ENCODE results near the gene CA6.
"Not testable (repeated sequence)": the region's sequence is repeated elsewhere in the genome, so short reads cannot be mapped to it uniquely, and the experiment has no call there.

Gene CA6

DNA sequence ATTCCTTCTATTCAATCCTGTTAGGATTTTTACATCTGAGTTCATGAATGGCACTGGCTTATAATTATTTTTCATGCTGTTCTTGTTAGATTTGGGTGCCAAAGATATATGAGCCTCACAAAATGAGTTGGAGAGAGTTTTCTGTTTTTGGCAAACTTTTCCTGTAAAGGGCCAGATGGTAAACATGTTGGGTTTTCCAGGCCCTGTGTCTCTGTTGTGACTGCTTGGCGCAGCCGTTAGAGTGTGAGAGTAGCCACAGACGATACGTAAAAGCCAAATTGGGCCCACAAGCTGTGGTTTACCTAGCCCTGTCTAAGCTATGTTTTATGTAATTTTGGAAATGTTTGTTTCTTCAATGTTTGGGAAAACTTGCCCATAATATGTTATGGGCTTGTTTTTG is 15.6 kb upstream of the CA6 start:
- no peak for DNase-seq

DNA sequence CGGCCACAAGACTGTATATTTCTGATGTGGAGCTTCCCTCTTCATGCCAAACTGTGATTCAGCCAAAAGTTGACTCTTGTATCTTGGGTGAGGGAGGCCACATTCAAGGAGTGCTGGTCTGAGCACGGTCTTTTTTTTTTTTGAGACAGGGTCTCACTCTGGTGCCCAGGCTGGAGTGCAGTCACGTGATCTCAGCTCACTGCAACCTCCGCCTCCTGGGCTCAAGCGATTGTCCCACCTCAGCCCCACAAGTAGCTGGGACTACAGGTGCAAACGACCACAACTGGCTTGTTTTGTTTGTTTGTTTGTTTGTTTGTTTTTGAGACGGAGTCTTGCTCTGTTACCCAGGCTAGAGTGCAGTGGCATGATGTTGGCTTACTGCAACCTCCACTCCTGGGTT is 8.6 kb upstream of the CA6 start:
- DNase-seq: not testable (repeated sequence)

DNA sequence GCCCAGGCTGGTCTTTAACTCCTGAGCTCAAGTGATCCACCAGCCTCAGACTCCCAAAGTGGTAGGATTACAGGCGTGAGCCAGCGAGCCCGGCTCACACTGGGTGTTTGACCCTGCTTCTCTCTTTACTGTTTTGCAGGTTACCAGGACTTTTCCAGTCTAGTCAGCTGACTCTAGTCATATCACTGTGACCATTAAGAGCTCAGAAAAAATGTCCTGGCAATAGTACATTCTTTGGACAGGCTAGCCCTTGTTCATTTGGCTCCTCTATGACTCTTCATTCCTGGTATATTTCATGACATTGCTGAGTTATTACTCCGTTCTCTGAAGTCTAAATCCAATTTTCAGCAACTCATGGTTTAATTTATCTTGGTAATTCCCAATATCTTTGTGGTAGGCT is 8.0 kb upstream of the CA6 start:
- DNase-seq: no peak

DNA sequence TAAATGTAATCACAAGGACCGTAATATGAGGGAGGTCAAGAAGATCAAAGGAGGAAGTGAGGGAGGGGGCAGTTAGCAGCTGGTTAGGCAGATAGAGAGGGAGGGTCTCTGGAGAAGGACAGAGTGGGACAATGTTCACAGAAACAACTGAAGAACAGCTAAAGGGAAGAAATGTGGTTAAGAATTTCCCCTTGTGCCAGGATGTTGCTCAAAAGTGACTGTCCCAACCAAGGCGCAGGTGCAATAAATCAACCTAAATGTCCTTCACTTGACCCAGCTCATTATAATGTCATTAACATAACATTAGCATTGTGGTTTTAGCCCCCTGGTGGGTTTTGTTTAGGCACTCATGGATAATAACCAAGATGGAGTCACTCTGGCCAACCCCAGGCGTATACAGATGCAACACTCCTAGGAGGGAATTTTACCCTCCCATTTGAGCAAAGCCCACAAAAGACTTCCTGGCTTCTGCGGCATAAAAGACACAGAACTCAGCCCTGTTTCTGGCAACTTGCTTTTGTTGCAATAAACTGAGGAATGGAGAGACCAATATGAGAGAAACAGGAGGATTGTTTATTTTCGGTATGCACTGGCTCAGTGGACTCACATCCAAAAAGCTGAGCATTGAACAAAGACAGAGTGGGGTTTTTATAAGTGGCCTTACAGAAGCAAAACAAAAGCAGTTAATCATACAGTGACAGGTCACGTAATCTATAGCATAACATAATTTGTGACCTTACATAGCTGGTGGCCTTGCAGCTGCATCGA is 7.3 kb upstream of the CA6 start:
- DNase-seq: no peak

DNA sequence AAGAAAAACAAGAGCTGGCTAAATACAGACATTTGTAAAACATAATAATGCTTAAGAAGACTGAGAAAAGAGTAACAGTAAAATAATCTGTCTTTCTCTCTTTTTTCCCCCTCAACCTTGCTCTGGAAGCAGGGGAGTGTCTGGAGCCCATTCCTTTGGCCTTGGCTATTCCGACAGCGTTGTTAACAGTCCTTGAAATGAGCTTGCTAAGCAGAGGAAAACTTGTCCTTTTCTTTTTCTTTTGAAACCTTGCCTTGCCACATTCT is 6.7 kb upstream of the CA6 start:
- DNase-seq: no peak

DNA sequence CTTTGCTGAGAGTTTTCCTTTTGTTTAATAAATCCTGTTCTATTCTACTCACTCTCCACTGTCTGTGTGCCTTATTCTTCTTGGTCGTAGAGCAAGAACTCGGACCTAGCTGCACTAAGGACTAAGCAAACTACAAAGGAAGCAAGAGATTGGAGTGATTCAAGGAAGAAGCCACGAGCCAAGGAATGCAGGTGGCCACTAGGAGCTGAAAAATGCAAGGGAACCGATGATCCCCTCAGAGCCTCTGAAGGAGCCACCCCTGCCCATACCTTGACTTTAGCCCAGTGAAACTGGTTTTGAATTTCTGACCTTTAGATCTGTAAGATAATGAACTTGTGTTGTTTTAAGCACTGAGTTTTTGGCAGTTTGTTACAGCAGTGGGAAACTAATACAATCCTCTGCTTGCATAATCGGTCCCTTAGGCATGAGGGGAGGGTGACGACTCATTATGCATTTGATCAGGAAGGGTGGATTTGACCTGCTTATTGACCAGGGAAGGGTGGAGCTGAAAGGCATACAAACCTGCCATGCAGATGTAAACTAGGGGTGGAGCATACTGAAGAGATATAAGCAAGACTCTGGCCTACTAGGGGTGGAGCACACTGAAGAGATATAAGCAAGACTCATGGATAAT is 6.2 kb upstream of the CA6 start:
- DNase-seq: no peak

DNA sequence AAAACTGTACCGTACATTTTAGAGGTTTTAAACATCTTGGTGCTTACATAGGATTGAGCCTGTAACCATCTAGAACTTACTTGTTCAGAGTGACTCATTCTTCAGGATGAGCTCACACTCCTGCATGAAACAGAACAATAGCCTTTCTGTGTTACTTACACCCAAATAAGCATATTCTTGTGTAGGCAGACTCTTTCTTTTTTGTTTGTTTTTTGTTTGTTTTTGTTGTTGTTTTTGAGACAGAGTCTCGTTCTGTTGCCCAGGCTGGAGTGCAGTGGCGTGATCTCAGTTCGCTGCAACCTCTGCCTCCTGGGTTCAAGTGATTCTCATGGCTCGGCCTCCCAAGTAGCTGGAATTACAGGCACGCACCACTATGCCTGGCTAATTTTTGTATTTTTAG is 3.8 kb upstream of the CA6 start:
- DNase-seq: no peak

DNA sequence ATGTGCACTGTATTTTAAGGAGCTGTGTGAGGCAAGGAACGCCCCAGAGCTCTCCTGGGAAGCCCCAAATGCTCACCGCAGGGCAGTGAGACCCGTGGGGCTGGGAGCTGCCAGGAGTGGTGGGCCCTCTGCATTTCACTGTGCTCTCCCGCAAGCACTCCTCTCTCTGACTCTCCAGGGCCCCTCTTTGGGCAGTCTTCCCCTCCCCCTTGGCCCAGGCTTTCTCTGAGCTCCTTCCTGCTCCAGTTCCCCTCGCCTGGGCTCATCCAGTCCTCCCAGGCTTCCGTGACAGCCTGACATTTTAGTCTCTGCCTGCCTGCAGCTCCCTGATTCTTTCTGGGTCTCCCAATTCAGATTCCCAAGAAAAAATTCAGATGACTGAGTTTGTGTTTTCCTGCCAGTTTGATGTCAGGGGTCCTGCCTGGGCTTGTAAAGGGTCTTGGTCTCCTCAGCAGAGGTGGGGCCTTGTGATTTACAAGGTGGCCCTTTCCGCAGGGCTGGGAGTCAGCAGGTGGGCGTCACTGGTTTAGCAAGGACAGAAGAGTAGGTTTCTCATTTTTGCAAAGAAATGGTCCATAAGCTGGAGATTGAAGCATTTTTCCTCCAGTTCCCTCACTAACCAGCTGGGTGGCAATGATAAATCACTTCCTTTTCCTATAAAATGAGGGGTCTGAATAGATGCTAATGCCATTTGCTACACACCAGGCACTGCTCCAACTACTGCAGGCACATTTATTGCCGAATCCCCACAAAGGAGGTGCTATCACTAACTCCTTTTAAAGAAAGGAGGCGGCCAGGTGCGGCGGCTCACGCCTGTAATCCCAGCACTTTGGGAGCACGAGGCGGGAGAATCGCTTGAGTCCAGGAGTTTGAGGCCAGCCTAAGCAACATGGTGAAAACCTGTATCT is 1.9 kb upstream of the CA6 start:
- no peak for DNase-seq

DNA sequence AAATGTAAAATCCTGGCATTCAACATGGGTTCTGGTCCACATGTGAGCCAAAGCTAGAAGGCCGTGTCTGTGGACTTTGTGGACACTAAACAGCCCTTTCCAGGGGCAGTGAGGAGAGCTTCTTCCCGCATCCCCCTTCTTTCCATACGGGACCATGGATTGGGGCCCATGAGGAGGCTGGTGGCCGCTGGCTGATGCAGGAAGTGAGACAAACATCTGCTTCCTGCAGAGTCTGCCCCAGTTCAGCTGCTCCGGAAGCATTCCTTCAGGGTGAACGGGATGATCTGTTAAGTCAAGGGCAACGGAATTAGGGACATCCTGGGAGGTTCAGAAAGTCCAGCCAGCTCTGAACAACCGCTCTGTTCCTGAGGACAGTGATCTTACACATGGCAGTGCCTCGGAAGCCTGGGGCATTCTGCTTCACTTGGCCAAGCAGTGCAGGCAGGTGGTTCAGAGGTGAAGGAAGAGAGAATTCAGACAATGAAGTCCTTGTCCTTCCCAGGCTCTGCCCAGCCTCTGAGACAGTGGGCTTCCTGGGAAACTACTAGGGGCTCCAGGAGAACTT is 1.5 kb downstream of the CA6 start:
- DNase-seq: no peak

DNA sequence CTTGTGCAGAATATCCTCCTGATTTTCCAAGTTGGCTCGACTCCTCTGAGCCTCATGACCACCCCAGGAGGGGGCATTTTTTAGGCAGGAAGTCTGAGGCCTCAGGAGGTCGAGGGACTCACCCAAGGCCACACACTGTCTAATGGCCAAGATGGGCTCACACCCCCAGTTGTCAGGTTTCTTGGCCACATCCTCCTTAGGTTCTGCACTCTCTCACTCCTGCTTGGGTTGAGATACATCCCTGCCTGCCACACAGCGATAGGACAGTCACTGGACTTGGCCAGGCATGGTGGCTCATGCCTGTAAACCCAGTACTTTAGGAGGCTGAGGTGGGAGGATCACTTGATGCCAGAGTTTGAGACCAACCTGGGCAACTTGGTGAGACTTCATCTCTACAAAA is 4.6 kb downstream of the CA6 start:
- DNase-seq: no peak

DNA sequence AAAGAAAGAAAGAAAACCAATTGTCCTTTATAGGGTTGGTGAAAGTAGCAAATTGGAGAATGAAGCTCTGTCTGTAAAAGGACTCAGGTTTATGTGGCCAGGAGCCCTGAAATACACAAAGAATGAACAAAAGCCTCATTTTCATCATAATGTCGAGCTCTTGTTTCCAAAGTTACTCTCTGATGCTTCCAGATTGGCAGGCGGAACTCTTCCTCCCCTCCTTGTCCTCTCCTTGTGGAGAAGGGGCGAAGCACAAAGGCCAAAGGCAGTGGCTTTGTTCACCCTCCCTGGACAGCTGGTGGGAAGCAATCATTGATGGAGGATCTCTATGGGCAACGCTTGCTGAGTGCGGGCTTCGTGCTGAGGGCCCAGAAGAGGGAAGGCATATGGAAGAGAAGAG is 5.6 kb downstream of the CA6 start:
- no peak for DNase-seq

DNA sequence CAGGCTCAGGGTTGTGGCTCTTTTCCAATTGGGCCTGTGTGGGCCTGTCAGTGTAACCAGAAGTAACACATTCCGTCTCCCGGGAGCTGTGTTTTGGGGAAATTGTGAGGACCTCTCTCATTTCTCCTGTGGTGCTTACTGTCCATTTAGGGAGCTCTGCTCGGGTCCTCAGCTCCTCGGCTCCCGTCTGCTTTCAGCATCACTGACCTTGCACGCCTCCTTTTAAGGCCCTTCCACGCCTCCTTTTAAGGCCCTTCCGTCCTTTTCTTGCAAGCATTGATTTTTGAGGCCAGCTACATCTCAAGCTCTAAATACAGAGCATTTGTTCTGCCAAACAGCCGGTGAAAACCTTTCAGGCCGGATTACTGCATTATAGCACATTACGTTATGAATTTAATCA is 9.7 kb downstream of the CA6 start:
- no peak for DNase-seq

DNA sequence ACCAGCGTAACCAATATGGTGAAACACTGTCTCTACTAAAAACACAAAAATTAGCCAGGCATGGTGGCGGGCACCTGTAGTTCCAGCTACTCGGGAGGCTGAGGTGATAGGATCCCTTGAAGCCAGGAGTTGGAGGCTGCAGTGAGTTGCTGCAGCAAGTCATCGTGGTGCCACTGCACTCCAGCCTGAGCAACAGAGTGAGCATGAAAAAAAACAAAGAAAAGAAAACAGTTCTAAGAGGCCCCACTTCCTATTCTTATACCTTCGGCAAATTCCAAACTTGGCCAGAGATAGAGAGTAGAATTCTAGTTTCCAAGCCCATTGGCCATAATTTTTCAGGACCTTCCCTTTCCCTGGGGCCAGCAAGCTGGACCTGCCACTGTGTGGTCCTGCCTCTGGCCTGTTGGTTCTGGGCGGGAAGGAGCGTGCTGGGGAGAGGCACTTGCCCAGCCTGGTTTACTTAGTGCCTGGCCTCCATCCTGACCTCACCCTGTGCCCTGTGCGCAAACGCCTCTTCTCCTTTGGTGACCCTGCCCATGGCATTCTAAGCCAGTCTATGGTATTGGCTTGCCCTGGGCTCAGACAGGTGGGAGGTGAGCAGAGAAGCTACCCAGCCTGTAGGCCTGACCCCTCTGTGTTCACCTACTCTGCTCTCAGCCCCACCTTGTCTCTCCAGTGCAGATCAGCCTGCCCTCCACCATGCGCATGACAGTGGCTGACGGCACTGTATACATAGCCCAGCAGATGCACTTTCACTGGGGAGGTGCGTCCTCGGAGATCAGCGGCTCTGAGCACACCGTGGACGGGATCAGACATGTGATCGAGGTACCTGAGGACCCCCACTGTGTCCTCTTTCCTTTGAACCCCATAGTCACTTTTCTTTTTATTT is 11.0 kb downstream of the CA6 start:
- no peak for DNase-seq

DNA sequence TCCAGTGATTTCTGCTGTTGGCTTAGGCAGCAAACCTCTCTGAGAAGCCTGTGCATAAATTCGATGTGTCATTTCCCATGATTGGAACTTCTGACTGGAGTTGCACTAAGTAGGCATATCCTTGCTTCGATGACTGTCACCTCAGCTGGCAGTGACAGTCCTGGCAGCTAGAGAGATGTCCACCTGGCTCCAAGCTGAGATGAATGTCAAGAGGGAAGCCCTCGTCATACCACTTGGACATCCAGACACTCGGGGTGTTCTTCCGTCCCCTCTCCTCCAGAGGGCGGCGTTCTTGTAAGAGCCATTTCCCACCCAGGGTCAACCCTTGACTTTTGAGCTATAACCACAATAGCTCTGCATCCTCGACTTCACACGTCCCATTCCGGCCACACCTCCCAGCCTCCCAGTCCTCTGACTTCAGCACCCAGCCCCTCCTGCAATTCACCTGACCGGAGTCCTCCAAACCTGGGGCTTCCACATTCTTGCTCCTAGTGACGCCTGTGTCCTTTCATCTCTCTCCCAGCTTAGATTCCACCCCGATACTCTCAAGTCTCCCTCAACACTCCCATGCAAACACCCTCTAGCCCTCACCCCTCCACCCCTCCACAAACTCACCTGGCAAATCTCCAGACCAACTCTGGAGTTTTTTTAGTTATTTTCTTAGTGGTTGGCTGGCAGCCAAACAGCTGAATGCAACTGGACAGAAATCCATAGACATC is 17.3 kb downstream of the CA6 start:
- no peak for DNase-seq

DNA sequence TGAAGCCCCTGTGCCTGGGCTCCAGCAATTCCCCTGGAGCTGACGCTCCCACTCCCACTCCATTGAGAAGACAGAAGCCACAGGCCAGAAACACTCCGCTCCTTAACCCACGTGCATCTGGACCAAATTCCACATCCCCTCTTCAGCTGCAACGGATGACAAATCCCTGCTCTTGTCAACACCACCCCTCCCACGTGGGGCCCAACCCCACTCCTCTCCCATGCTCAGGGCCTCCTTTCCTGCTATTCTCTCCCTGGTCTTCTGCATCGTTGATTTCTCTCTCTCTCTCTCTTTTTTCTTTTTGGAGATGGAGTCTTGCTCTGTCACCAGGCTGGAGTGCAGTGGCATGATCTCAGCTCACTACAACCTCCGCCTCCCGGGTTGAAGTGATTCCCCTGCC is 18.3 kb downstream of the CA6 start:
- no peak for DNase-seq

DNA sequence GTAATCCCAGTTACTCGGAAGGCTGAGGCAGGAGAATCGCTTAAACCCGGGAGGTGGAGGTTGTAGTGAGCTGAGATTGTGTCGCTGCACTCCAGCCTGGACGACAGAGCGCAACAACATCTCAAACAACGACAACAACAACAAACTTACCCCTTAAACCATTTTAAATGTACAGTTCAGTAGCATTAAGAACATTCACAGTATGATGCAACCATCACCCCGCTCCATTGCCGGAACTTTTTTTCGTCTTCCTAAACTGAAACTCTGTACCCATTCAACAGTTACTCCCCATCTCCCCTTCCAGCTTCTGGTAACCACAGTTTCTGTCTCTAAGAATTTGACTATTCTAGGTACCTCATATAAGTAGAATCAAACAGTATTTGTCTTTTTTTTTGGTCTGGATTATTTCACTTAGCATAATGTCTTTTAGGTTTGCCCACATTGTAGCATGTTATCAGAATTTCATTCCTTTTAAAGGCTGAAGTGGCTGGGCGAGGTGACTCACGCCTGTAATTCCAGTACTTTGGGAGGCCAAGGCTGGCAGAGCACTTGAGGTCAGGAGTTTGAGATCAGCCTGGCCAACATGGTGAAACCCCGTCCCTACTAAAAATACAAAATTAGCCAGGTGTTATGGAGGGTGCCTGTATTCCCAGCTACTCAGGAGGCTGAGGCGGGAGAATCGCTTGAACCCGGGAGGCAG is 19.6 kb downstream of the CA6 start:
- DNase-seq: no peak

DNA sequence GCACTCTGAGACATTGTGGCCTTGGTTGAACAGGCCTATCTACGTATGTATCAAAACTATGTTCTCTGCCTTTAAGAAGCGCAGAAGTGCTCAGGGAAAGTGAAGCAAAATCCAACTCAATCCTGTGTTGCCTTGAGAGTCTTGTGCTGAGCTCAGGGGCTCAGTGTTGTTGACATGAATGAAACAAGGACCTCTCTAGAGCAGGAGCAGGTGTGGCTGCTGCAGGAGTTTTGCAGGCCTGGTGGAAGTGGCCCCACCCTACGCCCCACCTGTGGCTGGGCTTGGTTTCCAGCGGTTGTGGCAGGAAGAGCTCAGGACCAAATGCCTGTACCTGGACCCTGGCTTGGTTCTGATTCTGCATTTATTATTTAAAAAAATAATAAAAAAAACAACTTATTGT is 20.9 kb downstream of the CA6 start:
- no peak for DNase-seq

DNA sequence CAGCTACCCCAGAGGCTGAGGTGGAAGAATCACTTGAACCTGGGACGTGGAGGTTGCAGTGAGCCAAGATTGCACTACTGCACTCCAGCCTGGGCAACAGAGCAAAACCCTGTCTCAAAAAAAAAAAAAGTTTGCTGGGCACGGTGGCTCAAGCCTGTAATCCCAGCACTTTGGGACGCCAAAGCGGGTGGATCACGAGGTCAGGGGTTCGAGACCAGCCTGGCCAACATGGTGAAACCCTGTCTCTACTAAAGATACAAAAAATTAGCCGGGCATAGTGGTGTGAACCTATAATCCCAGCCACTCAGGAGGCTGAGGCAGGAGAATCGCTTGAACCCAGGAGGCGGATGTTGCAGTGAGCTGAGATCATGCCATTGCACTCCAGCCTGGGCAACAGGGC is 23.2 kb downstream of the CA6 start:
- DNase-seq: not testable (repeated sequence)

DNA sequence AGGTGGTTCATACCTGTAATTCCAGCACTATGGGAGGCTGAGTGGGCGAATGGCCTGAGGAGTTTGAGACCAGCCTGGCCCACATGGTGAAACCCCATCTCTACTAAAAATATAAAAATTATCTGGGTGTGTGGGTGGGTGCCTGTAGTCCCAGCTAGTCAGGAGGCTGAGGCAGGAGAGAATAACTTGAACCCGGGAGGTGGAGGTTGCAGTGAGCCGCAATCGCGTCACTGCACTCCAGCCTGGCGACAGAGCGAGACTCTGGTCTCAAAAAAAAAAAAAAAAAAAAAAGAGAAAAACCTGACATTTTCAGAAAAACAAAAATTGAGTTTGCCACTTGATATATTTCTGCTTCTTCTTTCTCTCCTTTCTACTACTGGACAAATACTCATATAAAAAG is 24.3 kb downstream of the CA6 start:
- DNase-seq: no peak

DNA sequence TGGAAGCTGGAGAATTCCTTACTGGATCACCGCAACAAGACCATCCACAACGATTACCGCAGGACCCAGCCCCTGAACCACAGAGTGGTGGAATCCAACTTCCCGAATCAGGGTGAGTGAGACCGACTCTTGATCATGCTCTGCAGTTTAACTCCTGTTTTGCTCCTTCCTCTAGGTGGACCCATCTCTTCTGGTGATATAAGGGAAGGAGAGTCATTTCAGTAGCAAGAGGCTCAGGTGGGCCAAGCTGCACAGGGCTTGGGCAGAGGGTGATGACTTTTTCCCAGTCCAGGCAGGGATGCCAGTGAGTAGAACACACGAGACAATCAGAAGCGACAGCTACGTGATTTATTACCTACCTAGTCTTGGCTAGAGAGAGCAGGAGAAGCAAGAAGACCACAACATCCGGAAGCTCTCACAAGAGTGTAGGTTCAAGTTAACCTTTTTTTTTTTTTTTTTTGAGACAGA is 25.2 kb downstream of the CA6 start:
- DNase-seq: no peak

DNA sequence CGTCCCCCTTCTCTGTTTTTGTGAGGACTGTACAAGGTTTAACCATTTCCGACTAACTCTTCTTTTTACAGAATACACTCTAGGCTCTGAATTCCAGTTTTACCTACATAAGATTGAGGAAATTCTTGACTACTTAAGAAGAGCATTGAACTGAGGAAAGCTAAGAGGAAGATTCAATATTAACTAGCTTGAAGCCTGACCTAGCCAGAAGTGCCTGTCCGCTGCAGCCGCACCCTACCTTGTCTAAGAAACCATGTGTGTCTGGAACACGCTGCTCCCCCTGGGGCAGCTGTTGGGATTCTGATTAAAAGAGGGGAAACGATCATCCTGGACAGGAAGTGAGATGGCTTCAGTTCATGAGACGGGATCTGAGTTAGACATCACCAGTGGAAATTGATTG is 28.9 kb downstream of the CA6 start:
- no peak for DNase-seq
